ENCODE data around the gene FAR1.
"Not testable (repeated sequence)": the region's sequence is repeated elsewhere in the genome, so short reads cannot be mapped to it uniquely, and the experiment has no call there.

Gene FAR1

GRCh38 chr11:13668102-13668956, at the start of gene FAR1:
TSS of gene FAR1 (plus strand) at chr11:13668668. CDS start at chr11:13694766, 26,098 bp downstream.
- DNase-seq, result peak; percentile 97

DNA sequence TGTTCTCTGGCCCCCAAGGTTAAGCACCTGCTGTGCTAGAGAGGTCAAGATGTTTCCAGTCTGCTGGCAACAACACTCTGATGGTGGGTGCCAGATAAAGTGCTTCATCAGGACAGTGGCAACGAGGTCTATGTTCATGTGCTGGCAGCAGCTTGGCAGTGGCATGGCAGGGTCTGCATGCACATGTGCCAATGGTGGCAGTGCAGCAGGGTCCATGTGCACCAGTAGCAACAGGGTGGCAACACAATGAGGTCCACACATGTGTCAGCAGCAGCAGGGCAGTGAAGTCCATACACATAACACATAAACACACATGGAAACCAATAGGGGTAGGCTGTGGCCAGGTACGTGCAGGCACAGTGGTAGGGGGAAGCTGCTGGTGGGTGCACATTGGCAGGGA, 48.4 kb upstream of the FAR1 start:
- no peak for DNase-seq

GRCh38 chr11:13626818-13627217, 41.6 kb upstream of the FAR1 start:
- DNase-seq, result not testable (repeated sequence)

DNA sequence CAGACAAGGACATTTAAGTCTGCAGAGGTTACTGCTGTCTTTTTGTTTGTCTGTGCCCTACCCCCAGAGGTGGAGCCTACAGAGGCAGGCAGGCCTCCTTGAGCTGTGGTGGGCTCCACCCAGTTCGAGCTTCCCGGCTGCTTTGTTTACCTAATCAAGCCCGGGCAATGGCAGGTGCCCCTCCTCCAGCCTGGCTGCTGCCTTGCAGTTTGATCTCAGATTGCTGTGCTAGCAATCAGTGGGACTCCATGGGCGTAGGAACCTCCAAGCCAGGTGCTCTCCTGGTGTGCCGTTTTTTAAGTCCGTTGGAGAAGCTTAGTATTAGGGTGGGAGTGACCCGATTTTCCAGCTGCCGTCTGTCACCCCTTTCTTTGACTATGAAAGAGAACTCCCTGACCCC, 39.8 kb upstream of the FAR1 start:
- DNase-seq, result not testable (repeated sequence)

DNA sequence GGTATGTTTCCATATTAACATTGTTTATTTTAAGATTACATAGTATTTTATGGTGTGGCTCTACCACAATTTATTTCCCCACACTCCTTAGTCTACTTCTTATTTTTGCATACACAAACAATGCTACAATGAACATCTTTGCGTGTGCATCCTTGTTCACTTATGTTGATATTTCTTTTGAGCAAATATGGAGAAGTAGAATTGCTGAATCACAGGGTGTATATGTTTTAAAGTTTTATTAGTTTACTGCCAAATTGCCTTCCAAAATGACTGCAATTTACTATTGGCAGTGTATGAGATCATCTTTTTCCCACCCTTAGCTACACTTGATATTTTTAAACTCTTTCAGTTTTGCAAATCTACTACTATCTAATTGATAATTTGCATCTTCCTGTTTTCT, 38.7 kb upstream of the FAR1 start:
- DNase-seq, result no peak

DNA sequence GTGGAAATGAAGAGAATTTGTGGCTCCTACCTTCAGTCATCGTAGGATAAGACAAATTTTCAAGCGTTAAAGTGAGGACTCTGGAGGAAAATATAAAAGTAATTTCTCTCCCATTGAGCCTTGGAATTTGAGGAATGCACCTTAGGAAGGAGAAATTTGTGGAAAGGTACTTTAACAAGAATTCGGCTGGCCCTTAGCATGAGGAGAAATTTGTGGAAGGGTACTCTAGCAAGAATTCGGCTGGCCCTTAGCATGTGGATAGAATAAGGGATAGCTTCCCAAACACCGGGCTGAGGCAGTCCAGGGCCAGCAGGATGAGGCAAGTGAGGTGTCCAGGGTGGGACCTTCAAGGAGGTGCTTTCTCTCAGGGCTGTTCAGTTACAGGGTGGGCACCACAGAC, 33.2 kb upstream of the FAR1 start:
- no peak for DNase-seq

DNA sequence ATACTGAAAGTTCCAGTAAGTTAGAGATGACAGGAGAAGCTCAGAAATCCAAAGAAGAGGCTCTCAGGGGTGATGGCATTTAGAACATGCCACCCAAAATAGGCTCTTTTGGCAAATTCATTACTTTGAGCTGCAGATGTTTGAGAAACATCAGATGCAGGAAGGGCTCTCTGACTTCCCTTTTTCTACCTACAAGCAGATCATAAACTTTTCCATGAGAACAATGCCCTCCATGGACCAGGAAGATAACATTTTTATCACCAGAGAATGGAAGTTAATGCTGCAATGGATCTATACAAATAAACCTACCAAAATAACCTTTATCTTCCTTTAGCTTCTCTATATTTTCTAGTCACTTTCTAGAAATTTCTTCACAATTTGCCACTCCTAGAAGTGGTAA, 32.7 kb upstream of the FAR1 start:
- DNase-seq, result no peak

DNA sequence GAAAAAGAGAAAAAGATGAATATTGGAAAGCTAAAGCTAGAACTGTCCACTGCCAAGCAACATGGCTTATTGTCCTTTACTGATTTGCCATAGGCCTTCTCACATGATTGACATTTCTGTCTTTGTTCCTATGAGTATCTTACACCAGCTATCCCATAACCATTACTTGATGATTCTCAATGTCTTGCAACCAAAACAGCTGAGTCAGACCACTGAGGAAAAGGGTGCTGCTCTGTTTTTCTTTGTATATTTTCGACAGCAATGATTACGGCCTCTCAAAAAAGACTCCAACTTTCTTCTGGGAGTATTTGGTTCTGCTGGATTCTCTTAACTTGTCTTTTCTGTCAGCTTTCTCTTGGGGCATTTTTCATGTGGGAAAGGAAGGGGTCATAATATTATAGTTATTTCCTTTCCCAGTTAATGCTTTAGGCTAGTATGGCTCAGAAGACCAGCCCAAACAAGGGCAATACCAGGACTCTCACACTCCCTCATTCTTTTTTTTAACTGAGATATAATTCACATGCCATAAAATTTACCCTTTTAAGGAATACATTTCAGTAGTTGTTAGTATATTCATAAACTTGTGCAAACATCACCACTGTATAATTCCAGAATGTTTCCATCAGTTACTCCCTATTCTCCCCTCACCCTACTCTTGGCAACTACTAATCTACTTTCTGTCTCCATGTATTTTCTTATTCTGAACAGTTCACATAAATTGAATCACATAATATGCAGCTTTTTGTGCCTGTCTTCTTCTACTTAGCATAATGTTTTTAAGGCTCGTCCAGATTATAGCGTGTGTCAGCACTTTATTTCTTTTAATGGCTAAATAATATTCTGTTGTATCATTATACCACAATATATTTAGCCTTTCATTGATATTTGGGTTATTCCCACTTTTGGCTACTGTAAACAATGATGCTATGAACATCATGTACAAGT, 31.1 kb upstream of the FAR1 start:
- DNase-seq, result no peak

GRCh38 chr11:13638422-13638821, 30.0 kb upstream of the FAR1 start:
- no peak for DNase-seq

DNA sequence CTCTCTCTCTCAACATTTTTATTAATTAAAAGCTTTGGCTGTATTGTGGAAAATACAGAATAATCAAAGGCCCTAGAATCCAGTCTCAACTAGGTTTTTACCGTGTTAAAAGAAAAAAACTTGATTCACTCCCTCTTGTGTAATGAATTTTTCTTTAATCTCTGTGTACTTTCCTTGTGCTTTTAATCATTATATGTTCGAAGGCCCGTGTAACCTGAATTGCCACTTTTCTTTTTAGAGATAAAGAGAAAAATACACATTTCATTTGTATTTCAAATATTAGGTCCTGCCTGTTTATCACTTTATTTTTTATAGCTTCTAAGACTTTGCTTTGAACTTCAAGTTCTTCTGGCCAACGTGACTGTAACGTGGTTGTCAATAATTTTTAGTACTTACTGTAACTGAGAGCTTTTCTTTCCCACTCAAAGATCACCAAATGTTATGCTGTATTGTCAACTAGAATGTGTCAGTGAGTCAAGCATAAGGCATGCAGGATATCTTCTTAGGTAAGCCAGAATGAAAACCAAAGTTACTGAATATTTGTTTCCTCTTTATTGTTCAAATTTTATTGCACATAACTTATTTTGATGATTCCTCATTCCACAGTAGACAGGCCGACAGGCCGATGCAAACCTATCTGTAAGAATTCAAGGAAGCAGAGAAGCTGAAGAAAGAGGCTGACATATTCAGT, 23.3 kb upstream of the FAR1 start:
- no peak for DNase-seq

DNA sequence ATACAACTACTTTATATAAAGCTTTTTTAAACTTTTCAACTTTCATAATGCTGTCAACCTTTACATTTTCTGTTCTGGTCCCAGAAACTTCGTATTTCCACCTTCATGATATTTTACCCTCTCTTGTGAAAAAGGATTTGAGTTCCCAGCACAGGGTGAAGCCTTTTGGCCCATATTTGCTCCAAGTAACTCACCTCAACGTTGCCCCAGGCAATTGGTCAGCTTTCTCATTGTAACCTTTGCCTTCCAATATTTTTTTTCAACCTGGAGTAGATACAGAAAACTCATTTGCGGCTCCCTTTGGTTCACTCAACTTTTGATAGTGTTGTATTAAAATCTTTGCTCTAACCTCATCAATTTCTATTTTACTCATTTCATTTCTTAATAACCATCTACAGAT, 21.1 kb upstream of the FAR1 start:
- no peak for DNase-seq

- DNase-seq, result no peak
Observed at GRCh38 chr11:13649619-13650018, 18.8 kb upstream of the FAR1 start.

DNA sequence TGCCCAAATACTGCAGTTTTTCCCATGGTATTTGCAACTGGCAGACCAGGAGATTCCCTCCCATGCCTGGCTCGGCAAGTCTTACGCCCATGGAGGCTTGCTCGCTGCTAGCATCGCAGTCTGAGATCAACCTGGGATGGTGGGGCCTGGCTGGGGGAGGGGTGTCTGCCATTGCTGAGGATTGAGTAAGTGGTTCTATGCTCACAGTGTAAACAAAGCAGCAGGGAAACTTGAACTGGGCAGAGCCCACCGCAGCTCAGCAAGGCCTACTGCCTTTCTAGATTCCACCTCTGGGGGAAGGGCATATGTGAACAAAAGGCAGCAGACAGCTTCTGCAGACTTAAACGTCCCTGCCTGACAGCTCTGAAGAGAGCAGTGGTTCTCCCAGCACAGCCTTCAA, 17.0 kb upstream of the FAR1 start:
- not testable (repeated sequence) for DNase-seq

DNA sequence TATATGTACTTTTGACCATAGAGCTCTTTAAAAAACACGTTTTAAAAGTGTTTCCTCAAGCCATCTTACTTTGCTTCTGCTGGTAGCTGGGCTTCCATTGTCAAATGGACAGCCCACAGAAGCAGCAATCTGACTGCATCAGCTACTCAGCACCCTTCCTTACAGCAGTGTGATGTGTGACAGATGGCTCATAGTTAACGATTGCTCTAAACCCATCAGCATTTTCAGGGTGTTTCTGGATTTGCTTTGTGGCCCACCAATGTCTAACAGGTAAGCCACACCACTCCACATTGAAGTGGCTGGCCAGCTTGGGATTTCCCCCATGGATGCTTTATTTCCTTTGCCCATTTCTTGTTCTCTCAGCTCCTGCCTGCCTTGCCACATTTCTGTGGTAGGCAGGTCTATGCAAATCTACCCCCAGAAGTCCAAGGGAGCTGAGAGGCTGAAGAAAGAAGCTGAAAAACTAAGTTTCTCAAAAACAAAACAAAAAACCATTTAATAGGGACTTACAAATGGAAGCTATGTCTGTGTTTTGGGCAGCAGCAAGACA, 7.3 kb upstream of the FAR1 start:
- DNase-seq, result no peak

DNA sequence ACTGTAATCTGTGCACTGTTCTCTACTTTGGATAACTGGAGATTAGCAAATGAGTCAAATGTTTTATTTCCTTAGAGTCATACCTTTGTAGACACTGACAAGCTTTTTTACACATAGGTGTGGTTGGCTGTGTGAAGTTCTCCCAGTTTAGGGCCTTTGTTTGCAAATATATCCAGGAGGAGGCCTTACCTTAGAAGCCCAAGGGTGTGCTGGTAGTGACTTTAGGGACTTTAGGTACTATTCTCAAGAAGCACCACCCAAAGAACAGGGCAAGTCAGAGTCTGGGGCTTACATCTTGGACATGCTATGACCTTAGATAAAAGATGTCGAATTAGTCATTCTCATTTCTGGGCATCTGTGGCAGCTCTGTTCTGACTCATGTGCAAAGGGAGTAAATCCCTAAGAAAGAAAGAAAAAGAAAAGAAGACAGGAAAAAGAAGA, 4.8 kb upstream of the FAR1 start:
- DNase-seq, result no peak

DNA sequence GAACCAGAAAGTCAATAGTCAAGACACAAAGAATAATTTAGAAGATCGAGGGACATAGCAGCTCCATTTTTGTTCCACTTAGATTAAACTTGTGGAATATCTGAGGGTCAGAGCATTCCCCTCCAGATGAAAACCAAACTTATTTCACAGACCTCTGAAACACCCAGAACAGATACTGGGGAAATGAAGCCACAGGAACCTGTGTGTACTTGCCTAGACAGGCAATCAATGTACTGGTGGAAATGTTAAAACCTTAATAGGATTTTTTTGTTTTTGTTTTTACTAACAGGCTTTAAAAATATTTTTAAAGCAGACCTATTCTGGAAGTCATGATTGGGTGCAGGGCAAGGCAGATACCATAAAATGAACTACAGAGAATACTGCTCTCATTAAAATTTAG, 4.1 kb upstream of the FAR1 start:
- no peak for DNase-seq

- no peak for DNase-seq
Observed at GRCh38 chr11:13666708-13667107, 1.8 kb upstream of the FAR1 start.

- no peak for DNase-seq
Observed at GRCh38 chr11:13667245-13667644, 1.2 kb upstream of the FAR1 start.

- DNase-seq, result no peak
Observed at GRCh38 chr11:13667795-13668101, 720 bp upstream of the FAR1 start.

DNA sequence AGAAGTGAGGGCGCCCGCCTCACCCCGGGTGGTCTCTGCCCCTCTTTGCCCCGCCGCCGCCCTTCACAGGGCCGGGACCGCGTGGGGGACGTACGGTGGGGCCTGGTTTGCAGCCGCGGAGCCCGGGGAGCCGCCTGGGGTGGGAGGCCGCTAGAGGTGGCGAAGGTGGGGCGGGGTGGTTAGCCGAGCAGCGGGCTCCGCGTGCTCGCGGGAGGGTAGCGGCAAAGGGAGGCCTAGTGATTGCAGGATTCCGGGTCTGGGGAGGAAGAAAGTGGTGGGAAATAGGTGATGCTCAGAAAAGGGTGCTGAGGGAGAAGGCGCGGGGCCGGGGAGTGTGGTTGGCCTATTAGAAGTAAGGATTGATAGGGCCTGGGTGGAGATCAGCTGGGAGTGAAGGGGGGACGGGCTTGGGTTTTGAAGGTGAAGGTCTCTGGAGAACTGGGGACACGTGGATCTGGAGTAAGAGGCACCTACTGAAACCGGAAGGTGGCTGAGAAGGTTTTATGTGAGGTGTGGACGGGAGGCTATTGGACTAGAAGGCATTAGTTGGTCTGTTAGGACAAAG, 571 bp downstream of the FAR1 start:
- DNase-seq, result peak; percentile 66

- DNase-seq, result no peak
Observed at GRCh38 chr11:13669544-13670488, 1.3 kb downstream of the FAR1 start.
